ENCODE results near the gene TBC1D32.
"Not testable (repeated sequence)": the region's sequence is repeated elsewhere in the genome, so short reads cannot be mapped to it uniquely, and the experiment has no call there.

The TBC1D32 gene

GRCh38 chr6:121210943-121211342 is 123.3 kb downstream of the TBC1D32 start:
- DNase-seq: no peak

- DNase-seq: no peak
These were observed 128.7 kb downstream of the TBC1D32 start for GRCh38 chr6:121205569-121205968.

GRCh38 chr6:121201105-121201504 is 133.2 kb downstream of the TBC1D32 start:
- DNase-seq: no peak

- DNase-seq: not testable (repeated sequence)
These were observed 138.2 kb downstream of the TBC1D32 start for GRCh38 chr6:121196042-121196441.

- no peak for DNase-seq
These were observed 144.2 kb downstream of the TBC1D32 start for GRCh38 chr6:121190122-121190521.

GRCh38 chr6:121188356-121188755 is 145.9 kb downstream of the TBC1D32 start:
- no peak for DNase-seq

- DNase-seq: no peak
These were observed 146.5 kb downstream of the TBC1D32 start for GRCh38 chr6:121187833-121188200.

- no peak for DNase-seq
These were observed 147.0 kb downstream of the TBC1D32 start for GRCh38 chr6:121187200-121187832.

- no peak for DNase-seq
These were observed 150.5 kb downstream of the TBC1D32 start for GRCh38 chr6:121183742-121184141.

- no peak for DNase-seq
These were observed 158.5 kb downstream of the TBC1D32 start for GRCh38 chr6:121175827-121176226.

GRCh38 chr6:121172451-121172850 is 161.8 kb downstream of the TBC1D32 start:
- not testable (repeated sequence) for DNase-seq

GRCh38 chr6:121171879-121172278 is 162.4 kb downstream of the TBC1D32 start:
- DNase-seq: no peak

GRCh38 chr6:121161886-121162285 is 172.4 kb downstream of the TBC1D32 start:
- no peak for DNase-seq

GRCh38 chr6:121160276-121160675 is 174.0 kb downstream of the TBC1D32 start:
- DNase-seq: no peak

- DNase-seq: no peak
These were observed 175.4 kb downstream of the TBC1D32 start for GRCh38 chr6:121158891-121159290.

GRCh38 chr6:121158438-121158837 is 175.8 kb downstream of the TBC1D32 start:
- no peak for DNase-seq

- no peak for DNase-seq
These were observed 176.4 kb downstream of the TBC1D32 start for GRCh38 chr6:121157906-121158305.

GRCh38 chr6:121143476-121143875 is 190.8 kb downstream of the TBC1D32 start:
- DNase-seq: no peak

GRCh38 chr6:121142093-121142492 is 192.2 kb downstream of the TBC1D32 start:
- DNase-seq: no peak

GRCh38 chr6:121135425-121135824 is 198.9 kb downstream of the TBC1D32 start:
- no peak for DNase-seq

GRCh38 chr6:121134922-121135321 is 199.4 kb downstream of the TBC1D32 start:
- DNase-seq: no peak

- no peak for DNase-seq
These were observed 209.7 kb downstream of the TBC1D32 start for GRCh38 chr6:121124600-121124999.

GRCh38 chr6:121112356-121112755 is 221.9 kb downstream of the TBC1D32 start:
- DNase-seq: no peak

- DNase-seq: no peak
These were observed 223.5 kb downstream of the TBC1D32 start for GRCh38 chr6:121110733-121111132.

- no peak for DNase-seq
These were observed 227.3 kb downstream of the TBC1D32 start for GRCh38 chr6:121106962-121107361.

Measured in GF-D8 (cell line).